ENCODE measurements around the gene CCL2. TPM values are rescaled to one million over a fixed set of nuclear protein-coding genes. Genes with fewer than 3 reads are reported as not detected.

CCL2 gene
- total and polyA plus RNA-seq, 2 of the 8 experiments (the other 6 are each of a cell fraction or from before 2014, with no cell fraction given): 3.0 to 3.7 TPM

DNA sequence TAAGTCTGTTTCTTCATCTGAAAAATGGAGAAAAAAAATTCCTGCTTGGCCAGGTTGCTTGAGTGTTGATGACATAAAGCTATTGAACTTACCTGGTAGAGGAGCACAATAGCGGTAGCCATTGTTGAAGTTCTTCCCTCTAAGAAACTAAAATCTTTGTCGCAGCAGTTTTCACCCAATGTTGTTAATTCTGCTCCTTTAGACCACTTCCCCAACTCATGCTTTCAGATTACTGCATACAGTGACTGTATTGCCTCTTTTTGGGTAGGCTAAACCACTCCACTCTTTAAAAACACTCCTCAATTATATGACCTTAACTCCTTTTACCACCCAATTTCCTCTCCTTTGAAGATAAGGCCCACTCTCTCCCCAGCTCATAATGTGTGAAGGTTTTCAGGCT, 35.7 kb upstream of the CCL2 start:
- Histone ChIP-seq H2AK5ac (ENCODE audit: low read depth, low read length) (no peak overlapping the region), H2BK5ac (ENCODE audit: low read depth, low read length) (no peak overlapping the region), H2BK12ac (ENCODE audit: low read depth, low read length) (no peak overlapping the region), H3K56ac (replicated peaks; ENCODE audit: insufficient read length, low read depth, low read length) (no peak overlapping the region), H3K79me2 (ENCODE audit: control insufficient read depth in 1 of 2, insufficient read depth in 2 of 2, low read length in 2 of 2) (no peaks in the 10 kb centered on the region), H4K8ac (ENCODE audit: extremely low read depth, insufficient read depth, low read length) (no peak overlapping the region), H3K4me1 (replicated peaks in 1 of 4; ENCODE audit: control insufficient read depth in 3 of 4, insufficient read depth in 4 of 4, low read length in 3 of 4) (no peaks in the 10 kb centered on the region), H3K79me1 (ENCODE audit: low read depth, low read length) (no peaks in the 10 kb centered on the region), H3K27me3 (replicated peaks in 1 of 4; ENCODE audit: control insufficient read depth in 3 of 4, extremely low read depth in 1 of 4, insufficient read depth in 3 of 4, low read length in 3 of 4) (no peaks in the 10 kb centered on the region), H3K14ac (ENCODE audit: insufficient read length) (no peak overlapping the region), H3K27ac (ENCODE audit: low read depth, low read length) (no peak overlapping the region), H4K20me1 (replicated peaks in 1 of 2; ENCODE audit: control insufficient read depth in 1 of 2, insufficient read depth in 2 of 2, low read length in 2 of 2) (no peaks in the 10 kb centered on the region), H3K9me3 (ENCODE audit: insufficient read depth in 2 of 2, low read depth in 1 of 2, low read length in 1 of 2) (peaks cover 3 to 16% of the 10 kb centered on the region in 2 experiments), H3K18ac (ENCODE audit: extremely low read depth, low read length) (no peak overlapping the region), H3K23me2 (ENCODE audit: low read depth, low read length) (no peaks in the 10 kb centered on the region), H3K9ac (replicated peaks in 1 of 4; ENCODE audit: extremely low read depth in 1 of 4, low read depth in 3 of 4, low read length in 3 of 4) (no peak overlapping the region), H3K4ac (replicated peaks; ENCODE audit: insufficient read length, low read depth, low read length) (no peak overlapping the region), H2BK20ac (ENCODE audit: low read length) (no peak overlapping the region), H3K4me2 (ENCODE audit: insufficient read depth in 1 of 2, low read depth in 2 of 2, low read length in 2 of 2) (no peak overlapping the region), H4K91ac (replicated peaks; ENCODE audit: insufficient read length, low read length) (no peak overlapping the region), H2BK15ac (ENCODE audit: low read length) (no peak overlapping the region), H2BK120ac (replicated peaks; ENCODE audit: low read depth, low read length) (no peak overlapping the region), H2AFZ (ENCODE audit: low read length) (no peak overlapping the region), H3K23ac (ENCODE audit: insufficient read length) (no peak overlapping the region), H3K36me3 (ENCODE audit: control insufficient read depth in 2 of 4, insufficient read depth in 4 of 4, low read length in 3 of 4) (no peaks in the 10 kb centered on the region; a peak in 1 of 8 replicates), H3K4me3 (ENCODE audit: extremely low read depth in 1 of 4, insufficient read depth in 2 of 4, low read depth in 3 of 4, low read length in 4 of 4) (no peak overlapping the region), H4K5ac (ENCODE audit: insufficient read length, low read depth, low read length) (no peak overlapping the region)
- ChIA-PET POLR2A (ENCODE audit: partially characterized antibody) (no interaction called here), CTCF (ENCODE audit: partially characterized antibody) (interaction anchor here (1.3 to 3.1 kb wide), 2 partner anchors 87 to 141 kb away, joined by 3 to 10 read pairs; no protein-coding TSS in a partner anchor)
- WGBS, 2 experiments (ENCODE audit: extremely low coverage in 1 of 2, insufficient coverage in 1 of 2, insufficient read length in 1 of 2, insufficient replicate concordance in 2 of 2, low coverage in 1 of 2, low lambda C conversion rate in 2 of 2, missing lambda C conversion rate in 1 of 2): 89% methylated on average over 2 of the region's 2 CpGs; no CpG with 5 or more reads in 1 of the 2 experiments
- DNase-seq (ENCODE audit: low read depth in 1 of 2, low spot score in 2 of 2) (no peak), FAIRE-seq (no peak)
- TF ChIP-seq CHD1 (IDR thresholded peaks at IDR 0.05; ENCODE audit: low read depth, low read length) (no peak), SP4 (IDR thresholded peaks at IDR 0.05; ENCODE audit: low read length) (no peak), CBX8 (IDR thresholded peaks at IDR 0.05; ENCODE audit: borderline replicate concordance, low read depth, low read length) (no peak)
